Gastroesophageal sphincter (tissue), 3 donors: ENCODE data around the gene C9.

Source experiments
- CTCF ChIP-seq, 4 experiments: fragments of 200-600 bp in 2 of 4; fragments of 450-650 bp in 2 of 4; sonication (generic) in 1 of 4; IDR thresholded peaks; one replicate each; pipeline ENCODE4 v1.5.1; 2017 to 2019; ENCODE audit warnings: antibody characterized with exemption in 4 of 4, mild to moderate bottlenecking in 2 of 4, moderate library complexity in 2 of 4
- EP300 ChIP-seq: sonication (generic); formaldehyde crosslinking; IDR thresholded peaks from one replicate; pipeline ENCODE4 v1.6.1; 2017; ENCODE audit warnings: antibody characterized with exemption, mild to moderate bottlenecking
- POLR2AphosphoS5 ChIP-seq: sonication (generic); formaldehyde crosslinking; IDR thresholded peaks from one replicate; pipeline ENCODE4 v1.6.1; 2017; ENCODE audit warnings: antibody characterized with exemption

GRCh38 chr5:39284552-39284951, 79.7 kb downstream of the C9 start:
- TF ChIP-seq CTCF (IDR thresholded peaks at IDR 0.05) = no peak
- TF ChIP-seq EP300 = no peak
- no peak for TF ChIP-seq POLR2AphosphoS5
